AG04450 (cell line): ENCODE data around the gene PPP1R15A. TPM values are rescaled to one million over a fixed set of nuclear protein-coding genes. Genes with fewer than 3 reads are reported as not detected.
"Not testable (repeated sequence)": the region's sequence is repeated elsewhere in the genome, so short reads cannot be mapped to it uniquely, and the experiment has no call there.

Experiments
- CTCF ChIA-PET: fragments of 300-600, 350-600 bp; formaldehyde crosslinking; extraction: SDS; loops from one replicate; lab custom pipeline; 2022; ENCODE audit warnings: antibody characterized with exemption, inconsistent platforms; lab: Charles Lee
- POLR2A ChIA-PET: fragments of 350-600 bp; formaldehyde crosslinking; extraction: SDS; loops from one replicate; lab custom pipeline; 2021; ENCODE audit warnings: antibody characterized with exemption, inconsistent platforms; lab: Yijun Ruan, JAX
- DNase-seq: peaks from one replicate; pipeline ENCODE4 v3.0.0-alpha.2; 2011; ENCODE audit warnings: low read depth, low spot score
- H3K27ac ChIP-seq: one replicate; pipeline ENCODE4 v1.5.1; 2012; ENCODE audit warnings: low read depth, low read length, control low read depth
- H3K27me3 ChIP-seq: one replicate; pipeline ENCODE4 v1.6.0; 2012; ENCODE audit warnings: low read length; ENCODE audit not compliant: control insufficient read depth, insufficient read depth
- H3K4me3 ChIP-seq: 2 replicates; pipeline ENCODE4 v1.5.1; 2011; ENCODE audit warnings: mild to moderate bottlenecking, low read depth, low read length, control low read depth
- H3K9me3 ChIP-seq: 2 replicates; pipeline ENCODE4 v1.5.1; 2012; ENCODE audit warnings: low read length; ENCODE audit not compliant: control insufficient read depth, insufficient read depth
- CTCF ChIP-seq: IDR thresholded peaks from 2 replicates; pipeline ENCODE4 v1.5.1; 2011; ENCODE audit warnings: low read depth, low read length, control low read depth, inconsistent platforms
- polyA plus RNA-seq: library from polyadenylated mRNA; depleted of rRNA; stranded (reverse); fragments of >200 nt; gene quantifications from 2 replicates; pipeline ENCODE4 v1.2.3, GENCODE V29; 2011

Gene PPP1R15A
- polyA plus RNA-seq, 1 experiment, result 36.5 TPM

- no peak for DNase-seq
- H3K4me3 ChIP-seq, result no peak overlapping the region
- peaks cover 4% of the 10 kb centered on the region for H3K9me3 ChIP-seq
- no peak overlapping the region for H3K27ac ChIP-seq
- ChIA-PET CTCF (interaction anchor here (1.2 to 1.9 kb wide), 3 partner anchors 22 to 92 kb away, joined by 3 to 5 read pairs (median 3); partner anchors contain the start of gene NUCB1), POLR2A (interaction anchor here (0.6 to 3.0 kb wide), 6 partner anchors 8 to 97 kb away, joined by 3 to 16 read pairs (median 4); partner anchors contain the start of genes BAX and NUCB1)
- TF ChIP-seq CTCF, result no peak
- H3K27me3 ChIP-seq, result no peaks in the 10 kb centered on the region
These were observed 6.2 kb downstream of the PPP1R15A start for GRCh38 chr19:48878196-48879024.

DNA sequence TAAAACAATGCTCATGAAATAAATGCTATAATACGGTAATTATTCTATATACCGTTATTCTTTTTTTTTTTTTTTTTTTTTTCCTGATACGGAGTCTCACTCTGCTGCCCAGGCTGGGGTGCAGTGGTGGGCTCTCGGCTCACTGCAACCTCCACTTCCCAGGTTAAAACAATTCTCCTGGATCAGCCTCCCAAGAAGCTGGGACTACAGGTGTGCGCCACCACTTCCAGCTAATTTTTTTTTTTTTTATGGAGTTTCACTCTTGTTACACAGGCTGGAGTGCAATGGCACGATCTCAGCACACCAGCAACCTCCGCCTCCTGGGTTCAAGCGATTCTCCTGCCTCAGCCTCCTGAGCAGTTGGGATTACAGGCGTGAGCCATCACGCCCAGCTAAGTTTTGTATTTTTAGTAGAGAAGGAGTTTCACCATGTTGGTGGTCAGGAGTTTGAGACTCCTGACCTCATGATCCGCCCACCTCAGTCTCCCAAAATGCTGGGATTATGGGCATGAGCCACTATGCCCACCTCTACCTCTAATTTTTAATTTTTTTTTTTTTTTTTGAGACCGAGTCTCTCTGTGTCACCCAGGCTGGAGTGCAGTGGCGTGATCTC, 6.9 kb downstream of the PPP1R15A start:
- Histone ChIP-seq H3K27me3 (no peaks in the 10 kb centered on the region), H3K9me3 (peaks cover 4% of the 10 kb centered on the region), H3K4me3 (no peak overlapping the region), H3K27ac (no peak overlapping the region)
- no peak for DNase-seq
- POLR2A ChIA-PET, result interaction anchor here (0.6 to 3.0 kb wide), 8 partner anchors 8 to 96 kb away, joined by 3 to 16 read pairs (median 4); partner anchors contain the start of genes BAX and NUCB1
- no peak for TF ChIP-seq CTCF
- CTCF ChIA-PET, result interaction anchor here (1.5 to 1.9 kb wide), 2 partner anchors 21 to 91 kb away, joined by 3 to 5 read pairs; partner anchors contain the start of gene NUCB1

GRCh38 chr19:48879696-48880095, 7.5 kb downstream of the PPP1R15A start:
- not testable (repeated sequence) for DNase-seq, H3K4me3 ChIP-seq, H3K27ac ChIP-seq, H3K9me3 ChIP-seq, H3K27me3 ChIP-seq
- ChIA-PET CTCF (interaction anchor here (1.9 kb wide), 1 partner anchor 91 kb away, joined by 5 read pairs; no protein-coding TSS in a partner anchor), POLR2A (interaction anchor here (0.6 to 3.0 kb wide), 4 partner anchors 21 to 91 kb away, joined by 3 to 16 read pairs (median 4); partner anchors contain the start of gene NUCB1)

GRCh38 chr19:48881741-48882657, 9.8 kb downstream of the PPP1R15A start:
- POLR2A ChIA-PET, result interaction anchor here (0.7 to 3.0 kb wide), 3 partner anchors 18 to 89 kb away, joined by 3 to 16 read pairs (median 9); partner anchors contain the start of gene NUCB1

More at GRCh38 chr19:48881741-48882657, 9.8 kb downstream of the PPP1R15A start:
- no peak overlapping the region for H3K27ac ChIP-seq
- CTCF ChIA-PET, result no interaction called here
- no peak for DNase-seq
- H3K4me3 ChIP-seq, result no peak overlapping the region
- peaks cover 4% of the 10 kb centered on the region for H3K9me3 ChIP-seq
- TF ChIP-seq CTCF, result no peak
- H3K27me3 ChIP-seq, result no peaks in the 10 kb centered on the region
